HUES64 (cell line): ENCODE measurements around the gene SGTA.

ENCODE experiments used
- H3K27ac ChIP-seq: 2 replicates; pipeline ENCODE4 v1.7.0; 2013; ENCODE audit warnings: low read depth, low read length, inconsistent platforms
- H3K27me3 ChIP-seq: 2 replicates; pipeline ENCODE4 v1.6.1; 2013; ENCODE audit warnings: mild to moderate bottlenecking, low read length; ENCODE audit not compliant: insufficient read depth
- H3K36me3 ChIP-seq: 2 replicates; pipeline ENCODE4 v1.6.1; 2013; ENCODE audit warnings: mild to moderate bottlenecking, low read length; ENCODE audit not compliant: insufficient read depth
- H3K4me1 ChIP-seq: 2 replicates; pipeline ENCODE4 v1.6.1; 2013; ENCODE audit warnings: mild to moderate bottlenecking, low read length, moderate library complexity; ENCODE audit not compliant: insufficient read depth
- H3K4me3 ChIP-seq: 2 replicates; pipeline ENCODE4 v1.5.1; 2013; ENCODE audit warnings: mild to moderate bottlenecking, low read length, moderate library complexity
- H3K9ac ChIP-seq: 2 replicates; pipeline ENCODE4 v1.6.1; 2013; ENCODE audit warnings: mild to moderate bottlenecking, low read depth, low read length
- H3K9me3 ChIP-seq: 2 replicates; pipeline ENCODE4 v1.6.1; 2013; ENCODE audit warnings: low read depth, low read length; ENCODE audit not compliant: insufficient read depth
- WGBS: fragments of 150-250, 120-280 bp; methylation state at CpG from one replicate; pipeline ENCODE4 v1.1.7; 2013; ENCODE audit warnings: missing lambda C conversion rate; 5-methylcytosine and 5-hydroxymethylcytosine counted together

Gene SGTA

DNA sequence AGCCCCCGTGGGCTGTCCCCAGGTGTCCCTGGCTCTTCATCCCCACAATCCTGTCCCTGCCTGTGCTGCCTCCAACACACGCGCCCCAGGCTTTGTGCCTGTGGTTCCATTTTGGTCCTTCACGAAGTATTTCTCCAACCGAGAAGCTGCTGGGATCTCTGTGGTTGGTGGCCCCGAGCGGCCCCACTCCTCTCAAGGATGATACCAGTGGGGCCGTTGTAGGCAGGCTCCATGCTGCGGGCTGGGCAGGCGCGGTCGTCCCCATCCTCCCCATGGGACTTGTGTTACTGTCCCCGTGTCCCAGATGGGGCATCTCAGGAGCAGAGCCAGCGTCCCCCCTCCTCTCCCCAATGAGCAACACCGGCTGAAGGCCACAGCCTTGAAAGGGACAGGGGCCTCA lies 32.9 kb upstream of the SGTA start:
- Histone ChIP-seq H3K9me3 (no peaks in the 10 kb centered on the region), H3K9ac (no peak overlapping the region), H3K4me3 (no peak overlapping the region), H3K27ac (no peak overlapping the region), H3K4me1 (no peaks in the 10 kb centered on the region), H3K36me3 (peaks cover 31% of the 10 kb centered on the region), H3K27me3 (no peaks in the 10 kb centered on the region)
- 91% methylated on average over 15 of the region's 15 CpGs for WGBS

DNA sequence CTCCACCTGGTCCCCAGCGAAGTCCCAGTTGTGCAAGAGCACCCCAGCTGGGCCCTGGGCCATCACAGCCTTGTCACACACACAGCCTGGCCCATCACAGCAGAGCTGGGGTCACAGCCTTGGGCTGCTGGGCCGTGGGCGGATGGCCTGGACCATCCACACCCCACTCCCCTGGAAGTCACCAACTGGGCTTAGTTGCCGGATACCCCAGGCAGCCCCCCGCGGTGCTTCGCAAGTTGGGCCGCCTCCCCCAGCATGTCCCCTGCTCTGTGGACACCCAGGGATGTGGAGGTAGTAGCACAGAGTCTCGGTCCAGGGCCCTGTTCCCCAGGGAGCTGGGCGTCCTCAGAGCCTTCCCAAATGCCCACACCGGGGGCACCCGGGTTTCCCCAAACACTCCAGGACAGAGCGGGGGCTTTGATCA lies 32.1 kb upstream of the SGTA start:
- Histone ChIP-seq H3K4me3 (no peak overlapping the region), H3K4me1 (no peaks in the 10 kb centered on the region), H3K27me3 (no peaks in the 10 kb centered on the region), H3K36me3 (peaks cover 38% of the 10 kb centered on the region), H3K9me3 (no peaks in the 10 kb centered on the region), H3K9ac (no peak overlapping the region), H3K27ac (no peak overlapping the region)
- 95% methylated on average over 13 of the region's 13 CpGs for WGBS

DNA sequence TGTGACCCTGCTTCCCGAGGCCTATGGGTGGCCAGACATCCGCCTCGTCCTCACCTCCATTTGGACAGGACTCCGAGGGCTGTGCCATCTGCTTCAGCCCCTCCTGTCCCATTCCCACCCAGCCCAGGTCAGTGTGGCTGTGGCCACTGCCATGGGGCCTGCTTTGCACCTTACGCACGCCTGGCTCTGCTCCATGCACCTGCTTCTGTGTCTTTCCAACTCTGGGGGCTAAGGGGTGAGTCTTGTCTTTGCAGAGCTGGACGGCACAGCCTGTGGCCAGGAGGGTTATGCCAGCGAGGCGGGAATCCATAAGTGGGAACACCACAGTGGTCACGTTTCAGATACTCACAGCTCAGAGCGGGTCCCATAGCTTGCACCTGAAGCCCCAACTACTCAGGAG lies 31.4 kb upstream of the SGTA start:
- H3K4me1 ChIP-seq, result no peaks in the 10 kb centered on the region
- no peak overlapping the region for H3K4me3 ChIP-seq
- no peaks in the 10 kb centered on the region for H3K9me3 ChIP-seq
- peaks cover 46% of the 10 kb centered on the region for H3K36me3 ChIP-seq
- no peak overlapping the region for H3K9ac ChIP-seq
- 94% methylated on average over 11 of the region's 11 CpGs for WGBS
- H3K27ac ChIP-seq, result no peak overlapping the region
- no peaks in the 10 kb centered on the region for H3K27me3 ChIP-seq

DNA sequence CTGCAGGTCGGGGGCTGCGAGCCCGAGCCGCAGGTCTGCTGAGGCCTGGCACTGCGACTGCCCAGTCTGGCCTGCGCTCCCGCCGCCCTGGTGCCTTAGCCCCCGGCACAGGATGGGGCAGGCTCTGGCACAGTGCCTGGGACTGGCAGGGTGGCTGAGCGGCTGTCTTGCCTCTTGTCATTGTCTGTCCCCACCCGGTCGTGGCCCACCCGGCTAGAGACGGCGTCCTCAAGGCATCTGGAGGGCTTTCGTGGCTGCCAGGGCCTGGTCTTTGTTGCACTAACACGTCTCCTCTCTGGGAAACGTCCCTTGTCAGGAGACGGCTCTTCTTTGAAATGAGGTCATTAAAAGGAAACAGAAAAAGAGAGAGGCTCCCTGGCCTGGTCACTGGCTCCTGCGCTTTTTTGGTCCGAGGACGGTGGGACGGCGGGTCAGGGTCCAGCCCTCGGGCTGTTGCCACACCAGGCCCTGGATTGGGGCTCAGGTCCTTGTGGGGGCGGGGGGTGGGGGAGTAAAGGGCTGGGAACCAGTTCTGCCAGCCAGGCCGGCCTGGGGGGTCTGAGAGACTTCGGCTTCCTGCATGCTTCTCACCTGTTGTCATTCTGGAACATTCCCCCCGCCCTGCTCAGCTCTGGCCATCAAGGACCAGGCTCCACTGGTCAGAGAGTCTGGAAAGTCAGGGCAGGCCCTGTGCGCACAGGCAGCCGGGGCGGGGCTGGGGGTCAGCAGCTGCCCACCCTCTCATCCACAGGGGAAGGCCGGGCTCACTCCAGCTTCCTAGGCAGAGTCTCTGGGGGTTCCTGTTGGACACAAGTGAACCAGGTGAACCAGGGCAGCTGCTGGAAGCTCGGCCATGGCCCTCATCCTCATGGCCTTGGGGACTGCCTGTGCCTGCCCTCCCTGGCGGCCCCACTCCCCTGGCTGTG lies 30.4 kb upstream of the SGTA start:
- WGBS, result 94% methylated on average over 35 of the region's 35 CpGs
- H3K36me3 ChIP-seq, result peaks cover 55% of the 10 kb centered on the region

DNA sequence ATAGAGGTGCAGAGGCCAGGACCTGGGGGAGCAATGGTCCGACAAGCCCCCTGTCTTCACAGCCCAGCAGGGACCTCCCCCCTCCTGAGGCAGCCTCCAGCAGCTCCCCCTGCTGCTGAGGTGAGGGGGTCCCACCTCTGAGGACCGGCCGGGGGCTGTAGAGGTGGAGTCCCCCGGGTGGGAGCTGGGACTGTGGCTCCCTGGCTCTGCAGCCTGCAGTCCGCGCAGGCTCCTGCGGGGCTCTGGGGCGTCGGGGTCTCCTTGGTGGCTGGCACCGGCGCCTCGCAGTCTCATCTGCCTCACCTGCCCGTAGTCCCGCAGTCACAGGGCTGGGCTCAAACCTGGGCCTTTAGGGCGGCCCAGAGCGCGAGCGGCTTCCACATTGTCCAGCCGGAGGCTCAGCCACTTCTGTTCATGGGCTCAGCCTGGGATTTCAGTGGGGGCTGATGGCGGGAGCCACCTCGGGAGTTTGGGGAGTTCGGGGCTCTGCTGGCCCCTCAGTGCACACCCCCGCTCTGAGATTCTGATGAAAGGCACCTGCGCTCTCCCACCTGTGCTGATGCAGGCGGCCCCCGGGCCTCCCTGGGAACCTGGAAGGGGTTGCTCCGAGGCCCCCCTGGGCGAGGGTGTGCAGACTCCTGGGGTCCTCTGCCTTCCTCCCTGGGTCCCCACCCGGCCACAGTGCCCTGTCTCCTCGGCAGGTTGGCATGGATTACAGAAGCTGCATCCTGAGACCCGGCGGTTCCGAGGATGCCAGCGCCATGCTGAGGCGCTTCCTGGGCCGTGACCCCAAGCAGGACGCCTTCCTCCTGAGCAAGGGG lies 29.6 kb upstream of the SGTA start:
- Histone ChIP-seq H3K4me1 (no peaks in the 10 kb centered on the region), H3K9ac (no peak overlapping the region), H3K36me3 (peaks cover 63% of the 10 kb centered on the region), H3K4me3 (no peak overlapping the region), H3K9me3 (no peaks in the 10 kb centered on the region), H3K27me3 (no peaks in the 10 kb centered on the region), H3K27ac (no peak overlapping the region)
- WGBS, result 96% methylated on average over 37 of the region's 37 CpGs

More for the DNA sequence above, 30.4 kb upstream of the SGTA start:
- H3K9me3 ChIP-seq, result no peaks in the 10 kb centered on the region
- H3K27ac ChIP-seq, result no peak overlapping the region
- no peak overlapping the region for H3K9ac ChIP-seq
- H3K27me3 ChIP-seq, result no peaks in the 10 kb centered on the region
- H3K4me1 ChIP-seq, result no peaks in the 10 kb centered on the region
- H3K4me3 ChIP-seq, result no peak overlapping the region

DNA sequence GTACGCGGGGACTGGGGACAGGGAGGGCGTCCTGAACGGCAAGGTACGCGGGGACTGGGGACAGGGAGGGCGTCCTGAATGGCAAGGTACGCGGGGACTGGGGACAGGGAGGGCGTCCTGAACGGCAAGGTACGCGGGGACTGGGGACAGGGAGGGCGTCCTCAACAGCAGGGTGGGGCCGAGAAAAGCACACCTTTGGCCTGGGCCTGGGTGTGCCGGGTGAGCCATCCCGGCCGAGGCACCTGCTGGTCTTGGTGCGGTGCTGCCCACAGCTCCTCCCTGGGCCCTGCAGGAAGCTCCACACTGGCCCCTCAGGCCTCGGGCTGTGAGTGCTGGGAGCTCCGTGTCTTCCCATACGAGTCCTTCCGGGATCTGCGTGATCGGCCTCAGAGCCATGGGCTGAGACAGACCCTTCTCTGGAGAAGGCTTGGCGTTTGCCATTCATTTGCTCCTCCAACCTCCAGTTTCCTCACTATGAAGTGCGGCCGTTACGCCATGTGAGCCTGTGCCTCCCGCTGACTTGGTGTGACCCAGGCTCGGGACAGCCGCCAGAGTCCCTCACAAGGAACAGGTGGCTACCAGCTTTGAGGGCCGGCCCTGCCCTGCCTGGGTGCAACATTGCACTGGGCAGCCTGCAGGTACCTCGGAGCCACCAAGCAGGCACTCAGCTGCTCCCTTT lies 28.8 kb upstream of the SGTA start:
- Histone ChIP-seq H3K27ac (no peak overlapping the region), H3K27me3 (no peaks in the 10 kb centered on the region)
- 94% methylated on average over 34 of the region's 34 CpGs for WGBS

DNA sequence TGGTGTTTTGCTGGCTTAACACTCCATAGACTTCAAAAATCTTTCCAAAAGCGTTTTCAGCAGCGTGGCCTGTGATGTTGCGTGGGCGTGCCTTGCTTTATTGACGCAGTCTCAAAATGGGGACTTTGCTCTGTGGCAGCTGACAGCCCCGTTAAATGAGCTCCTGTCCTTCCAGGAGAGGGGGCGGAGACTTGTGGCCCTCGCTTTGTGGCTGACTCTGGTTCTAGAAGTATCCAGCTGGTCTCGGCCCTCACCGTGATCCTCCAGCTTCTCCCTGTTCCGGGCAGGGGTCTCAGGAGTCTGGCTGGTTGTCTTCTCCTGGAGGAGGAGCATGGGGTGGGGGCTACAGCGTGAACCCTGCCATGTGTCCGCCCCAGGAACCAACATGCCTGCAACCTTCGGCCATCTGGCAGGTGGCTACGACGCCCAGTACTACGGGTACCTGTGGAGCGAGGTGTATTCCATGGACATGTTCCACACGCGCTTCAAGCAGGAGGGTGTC lies 28.2 kb upstream of the SGTA start:
- H3K9me3 ChIP-seq, result no peaks in the 10 kb centered on the region
- no peaks in the 10 kb centered on the region for H3K27me3 ChIP-seq
- H3K9ac ChIP-seq, result no peak overlapping the region
- no peak overlapping the region for H3K27ac ChIP-seq
- 97% methylated on average over 20 of the region's 20 CpGs for WGBS
- H3K36me3 ChIP-seq, result peaks cover 76% of the 10 kb centered on the region
- H3K4me1 ChIP-seq, result no peaks in the 10 kb centered on the region
- H3K4me3 ChIP-seq, result no peak overlapping the region

More for the DNA sequence above, 28.8 kb upstream of the SGTA start:
- Histone ChIP-seq H3K9ac (no peak overlapping the region), H3K4me3 (no peak overlapping the region), H3K36me3 (peaks cover 70% of the 10 kb centered on the region), H3K9me3 (no peaks in the 10 kb centered on the region), H3K4me1 (no peaks in the 10 kb centered on the region)

DNA sequence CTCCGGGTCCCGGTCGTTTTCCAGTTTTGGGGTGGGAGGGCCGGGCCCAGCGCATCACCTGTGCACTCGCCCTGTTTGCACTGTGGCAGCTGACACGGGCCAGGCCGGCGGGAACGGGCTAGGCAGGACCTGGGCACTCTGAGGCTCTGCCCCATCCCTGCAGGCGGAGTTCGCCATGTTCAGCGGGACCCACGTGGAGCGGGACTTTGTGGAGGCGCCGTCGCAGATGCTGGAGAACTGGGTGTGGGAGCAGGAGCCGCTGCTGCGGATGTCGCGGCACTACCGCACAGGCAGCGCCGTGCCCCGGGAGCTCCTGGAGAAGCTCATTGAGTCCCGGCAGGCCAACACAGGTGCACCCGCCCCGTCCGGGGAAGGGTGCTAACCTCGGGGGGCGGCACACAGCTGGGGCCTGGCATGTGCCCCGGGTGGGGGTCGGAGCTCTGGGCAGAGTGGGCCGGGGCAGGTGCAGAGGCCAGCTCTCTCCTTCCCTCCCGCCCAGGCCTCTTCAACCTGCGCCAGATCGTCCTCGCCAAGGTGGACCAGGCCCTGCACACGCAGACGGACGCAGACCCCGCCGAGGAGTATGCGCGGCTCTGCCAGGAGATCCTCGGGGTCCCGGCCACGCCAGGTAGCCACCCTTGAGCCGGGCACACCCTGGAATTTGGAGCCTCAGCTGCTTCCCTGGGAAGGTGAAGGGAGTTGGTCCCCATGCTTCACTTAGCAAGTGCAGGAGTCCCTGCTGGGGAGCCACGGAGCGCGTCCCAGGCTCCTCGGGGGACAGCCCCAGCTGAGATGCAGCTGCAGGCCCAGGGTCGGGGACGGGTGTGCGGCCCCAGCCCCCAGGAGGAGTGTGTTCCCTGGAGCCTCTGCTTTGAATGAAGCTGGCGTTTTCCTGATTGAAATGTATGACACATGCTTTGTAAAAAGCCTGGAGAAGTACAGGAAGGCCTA lies 27.3 kb upstream of the SGTA start:
- peaks cover 82% of the 10 kb centered on the region for H3K36me3 ChIP-seq
- WGBS, result 96% methylated on average over 58 of the region's 58 CpGs

DNA sequence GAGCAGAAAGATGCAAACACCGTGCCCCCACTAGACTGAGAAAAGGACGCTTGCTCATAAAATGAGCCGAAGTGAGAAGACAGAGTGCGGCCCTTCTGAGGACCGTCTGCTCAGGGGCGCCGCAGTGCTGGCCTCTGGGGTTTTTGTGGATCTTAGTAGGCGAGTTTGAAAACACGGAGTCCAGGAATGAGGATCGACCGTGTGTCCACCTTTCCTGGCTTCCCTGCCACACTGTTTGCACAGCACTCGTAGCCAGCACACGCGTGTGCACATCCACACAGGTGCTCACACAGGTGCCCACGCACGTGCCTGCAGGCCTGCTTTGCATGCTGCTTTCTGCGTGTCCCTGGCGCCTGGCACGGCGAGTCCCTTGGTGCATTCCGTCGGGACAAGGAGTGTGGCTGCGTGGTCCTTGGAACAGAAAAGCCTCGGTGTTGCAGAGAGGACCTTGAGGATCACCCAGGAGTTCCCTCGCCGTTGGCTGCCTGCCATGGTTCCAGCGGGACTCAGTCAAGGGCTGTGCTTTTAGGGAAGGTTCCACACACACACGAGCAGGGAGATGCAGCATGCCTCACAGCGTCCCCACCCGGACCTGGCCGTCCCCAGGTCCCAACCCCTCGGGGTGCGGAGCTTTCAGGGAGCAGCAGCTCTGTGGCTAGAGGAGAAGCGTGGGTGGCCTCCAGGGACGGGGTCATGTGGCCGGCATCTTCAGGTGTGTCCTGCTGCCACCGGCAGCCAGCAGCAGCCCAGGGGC lies 26.5 kb upstream of the SGTA start:
- H3K27me3 ChIP-seq, result no peaks in the 10 kb centered on the region
- no peak overlapping the region for H3K9ac ChIP-seq
- 95% methylated on average over 37 of the region's 37 CpGs for WGBS

More for the DNA sequence above, 27.3 kb upstream of the SGTA start:
- Histone ChIP-seq H3K4me1 (no peaks in the 10 kb centered on the region), H3K27me3 (no peaks in the 10 kb centered on the region), H3K9me3 (no peaks in the 10 kb centered on the region), H3K9ac (no peak overlapping the region), H3K27ac (no peak overlapping the region), H3K4me3 (no peak overlapping the region)

More for the DNA sequence above, 26.5 kb upstream of the SGTA start:
- H3K4me3 ChIP-seq, result no peak overlapping the region
- H3K4me1 ChIP-seq, result no peaks in the 10 kb centered on the region
- H3K27ac ChIP-seq, result no peak overlapping the region
- H3K9me3 ChIP-seq, result no peaks in the 10 kb centered on the region
- H3K36me3 ChIP-seq, result peaks cover 90% of the 10 kb centered on the region
